ENCODE measurements around the gene DUXA. TPM values are rescaled to one million over a fixed set of nuclear protein-coding genes. Genes with fewer than 3 reads are reported as not detected.

Gene DUXA
- not detected in 5 replicates for total RNA-seq (2022; extraction: Qiagen RNA extraction; ENCODE audit: low read depth)

DNA sequence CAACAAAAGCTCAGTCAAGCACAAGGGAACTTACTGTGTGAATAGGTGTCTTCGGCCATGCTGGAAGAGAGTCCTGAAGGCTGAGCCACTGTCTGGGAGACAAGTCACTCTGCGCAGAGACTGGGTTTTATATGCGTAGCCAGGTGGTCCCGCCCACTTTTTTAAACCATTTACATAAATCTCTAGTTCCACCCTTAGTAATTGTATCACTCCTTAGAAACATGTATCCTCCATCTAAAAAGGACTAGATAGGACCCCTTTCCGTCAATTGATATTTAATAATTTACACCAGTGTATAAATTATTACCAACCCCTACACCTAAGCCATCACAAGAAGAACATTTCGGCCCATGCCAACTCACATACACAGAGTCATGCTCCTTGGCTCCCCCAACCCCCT lies at the start of gene DUXA:
Gene DUXA (minus strand): TSS at position 101 of the 400 bp plus-strand sequence. CDS start 42 bp downstream, at position 59.

DNA sequence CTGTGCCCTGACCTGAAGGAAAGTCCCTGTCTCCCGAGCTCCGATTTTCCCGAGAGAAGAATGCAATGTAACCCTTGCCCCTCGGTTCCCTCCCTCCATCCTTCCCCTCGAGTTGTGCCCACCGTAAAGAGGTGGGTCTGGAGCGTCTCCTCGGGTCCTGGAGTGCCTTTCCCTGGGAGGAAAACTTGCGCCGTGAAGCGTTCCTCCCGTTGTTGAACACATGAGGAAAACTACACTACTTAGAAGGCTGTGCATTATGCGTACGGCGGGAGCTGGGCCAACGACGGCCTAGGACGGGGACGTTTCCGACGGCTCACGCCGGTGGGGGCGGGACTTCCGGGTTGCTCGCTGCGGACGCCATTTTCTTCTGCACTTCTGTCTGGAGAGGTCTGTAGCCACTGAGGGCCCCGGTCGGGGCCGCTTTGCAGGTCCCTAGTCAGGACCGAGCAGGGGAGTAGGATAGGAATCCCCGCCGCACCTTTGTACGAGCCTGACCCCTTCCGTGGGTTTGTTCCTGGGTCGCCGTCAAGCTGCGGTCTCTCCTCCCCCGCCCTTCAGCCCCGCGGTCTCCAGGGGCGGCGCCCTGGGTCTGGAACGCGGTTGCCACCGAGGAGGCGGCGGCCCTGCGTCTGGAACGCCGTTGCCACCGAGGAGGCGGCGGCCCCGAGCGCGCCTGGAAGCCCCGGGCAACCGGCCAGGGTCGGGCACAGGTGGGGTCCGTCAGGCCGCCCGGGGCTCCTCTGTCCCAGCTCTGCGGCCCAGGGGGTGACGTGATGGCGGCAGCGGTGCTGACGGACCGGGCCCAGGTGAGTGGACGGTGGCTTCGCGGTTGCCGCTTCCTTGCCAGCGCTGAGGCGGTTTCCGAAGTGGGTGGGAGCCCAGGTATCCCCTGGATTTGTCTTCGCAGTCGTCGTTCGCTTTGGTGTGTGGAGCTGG lies 24.1 kb upstream of the DUXA start, which contains the start of gene ZNF264:
Gene ZNF264 (plus strand): TSS at position 360 of the 936 bp plus-strand sequence. CDS start 414 bp downstream, at position 774.

Other genes with a start within 250 kb of the DUXA start
- gene USP29, start 47.5 kb downstream of the DUXA start, total RNA-seq (2022; extraction: Qiagen RNA extraction; ENCODE audit: low read depth), result 0.02 TPM in 1 of 5 replicates, not detected in the others
- not detected in 5 replicates for gene ZIM3, start 22.3 kb downstream of the DUXA start, total RNA-seq (2022; extraction: Qiagen RNA extraction; ENCODE audit: low read depth)
- gene ZNF264, start 24.0 kb upstream of the DUXA start, total RNA-seq (2022; extraction: Qiagen RNA extraction; ENCODE audit: low read depth), result 6.7 to 9.4 TPM (median 8.1 TPM) in 5 replicates
- gene AURKC, start 63.5 kb upstream of the DUXA start, total RNA-seq (2022; extraction: Qiagen RNA extraction; ENCODE audit: low read depth), result 0.15 to 0.40 TPM (median 0.26 TPM) in 5 replicates
- gene ZNF805, start 73.1 kb upstream of the DUXA start, total RNA-seq (2022; extraction: Qiagen RNA extraction; ENCODE audit: low read depth), result 1.5 to 2.6 TPM (median 2.1 TPM) in 5 replicates
- gene ZNF460, start 113.0 kb upstream of the DUXA start, total RNA-seq (2022; extraction: Qiagen RNA extraction; ENCODE audit: low read depth), result 0.82 to 1.4 TPM (median 1.1 TPM) in 5 replicates
- 1.5 to 2.2 TPM (median 1.6 TPM) in 5 replicates for gene ZNF543, start 153.0 kb upstream of the DUXA start, total RNA-seq (2022; extraction: Qiagen RNA extraction; ENCODE audit: low read depth)
- gene ZNF304, start 183.8 kb upstream of the DUXA start, total RNA-seq (2022; extraction: Qiagen RNA extraction; ENCODE audit: low read depth), result 1.9 to 2.4 TPM (median 2.1 TPM) in 5 replicates
- gene TRAPPC2B, start 196.1 kb upstream of the DUXA start, total RNA-seq (2022; extraction: Qiagen RNA extraction; ENCODE audit: low read depth), result 14.3 to 16.1 TPM (median 15.7 TPM) in 5 replicates
- gene ZNF547, start 196.1 kb upstream of the DUXA start, total RNA-seq (2022; extraction: Qiagen RNA extraction; ENCODE audit: low read depth), result 1.1 to 1.9 TPM (median 1.5 TPM) in 5 replicates
- 4.0 to 4.7 TPM (median 4.4 TPM) in 5 replicates for gene ZNF548, start 222.4 kb upstream of the DUXA start, total RNA-seq (2022; extraction: Qiagen RNA extraction; ENCODE audit: low read depth)
- gene ZNF17, start 243.7 kb upstream of the DUXA start, total RNA-seq (2022; extraction: Qiagen RNA extraction; ENCODE audit: low read depth), result 4.2 to 6.8 TPM (median 4.7 TPM) in 5 replicates